H1 (cell line): ENCODE measurements around the gene SDF2. TPM values are rescaled to one million over a fixed set of nuclear protein-coding genes. Genes with fewer than 3 reads are reported as not detected.

Experiments
- CTCF ChIA-PET: fragments of 300-600 bp; sonication (Branson Sonifier 250); formaldehyde crosslinking; loops from one replicate; lab custom pipeline; 2021; ENCODE audit not compliant: partially characterized antibody; lab: Charles Lee
- POLR2A ChIA-PET: fragments of 300-600 bp; sonication (Branson Sonifier 250); formaldehyde crosslinking; loops from one replicate; lab custom pipeline; 2021; ENCODE audit warnings: inconsistent platforms; ENCODE audit not compliant: partially characterized antibody; lab: Charles Lee
- DNase-seq, 2 experiments: peaks; one replicate each; pipeline versions ENCODE4 v3.0.0 to v3.0.0-alpha.2; 2010 to 2022; ENCODE audit warnings: low spot score in 2 of 2, low read depth in 1 of 2, mixed read lengths in 1 of 2
- FAIRE-seq: peaks from 2 replicates; lab custom pipeline; 2011; peaks lifted over from hg19 to GRCh38; lab: Jason Lieb, UNC
- H2AFZ ChIP-seq: 2 replicates; pipeline ENCODE4 v1.8.1; 2012; ENCODE audit warnings: low read length, inconsistent platforms
- H2AK5ac ChIP-seq: 2 replicates; pipeline ENCODE4 v1.6.1; 2013; ENCODE audit warnings: low read depth, low read length
- H2BK120ac ChIP-seq: replicated peaks from 2 replicates; pipeline ENCODE3; 2013; ENCODE audit warnings: low read depth, low read length, inconsistent platforms
- H2BK12ac ChIP-seq: 2 replicates; pipeline ENCODE4 v1.6.1; 2013; ENCODE audit warnings: low read depth, low read length
- H2BK15ac ChIP-seq: 2 replicates; pipeline ENCODE4 v1.6.1; 2013; ENCODE audit warnings: low read length
- H2BK20ac ChIP-seq: 2 replicates; pipeline ENCODE4 v1.6.1; 2013; ENCODE audit warnings: low read length
- H2BK5ac ChIP-seq: 2 replicates; pipeline ENCODE4 v1.6.1; 2013; ENCODE audit warnings: low read depth, low read length
- H3K14ac ChIP-seq: 2 replicates; pipeline ENCODE4 v1.6.1; 2013; ENCODE audit warnings: inconsistent platforms; ENCODE audit not compliant: insufficient read length
- H3K18ac ChIP-seq: 2 replicates; pipeline ENCODE4 v1.6.1; 2013; ENCODE audit warnings: low read length; ENCODE audit errors: extremely low read depth
- H3K23ac ChIP-seq: 2 replicates; pipeline ENCODE4 v1.6.1; 2013; ENCODE audit warnings: inconsistent platforms; ENCODE audit not compliant: insufficient read length
- H3K23me2 ChIP-seq: 2 replicates; pipeline ENCODE4 v1.6.1; 2013; ENCODE audit warnings: low read depth, low read length
- H3K27ac ChIP-seq: 2 replicates; pipeline ENCODE4 v1.6.1; 2011; ENCODE audit warnings: low read depth, low read length, inconsistent platforms
- H3K27me3 ChIP-seq, 4 experiments: replicated peaks in 1 of 4; 1 replicate in 1 of 4; 2 replicates in 3 of 4; pipeline versions ENCODE4 v1.6.1 to v1.8.1; 2011 to 2013; ENCODE audit warnings: low read length in 3 of 4, mild to moderate bottlenecking in 3 of 4, inconsistent platforms in 2 of 4, mixed read lengths in 2 of 4, moderate library complexity in 1 of 4; ENCODE audit not compliant: control insufficient read depth in 3 of 4, insufficient read depth in 3 of 4; ENCODE audit errors: extremely low read depth in 1 of 4
- H3K36me3 ChIP-seq, 4 experiments: 2 replicates each; pipeline versions ENCODE4 v1.6.1 to v1.8.1; 2011 to 2013; ENCODE audit warnings: mild to moderate bottlenecking in 4 of 4, low read length in 3 of 4, moderate library complexity in 2 of 4, control low read depth in 1 of 4, inconsistent platforms in 1 of 4; ENCODE audit not compliant: insufficient read depth in 4 of 4, control insufficient read depth in 2 of 4
- H3K4ac ChIP-seq: replicated peaks from 2 replicates; pipeline ENCODE3; 2013; ENCODE audit warnings: low read length, low read depth, mixed read lengths, inconsistent platforms; ENCODE audit not compliant: insufficient read length
- H3K4me1 ChIP-seq, 4 experiments: replicated peaks in 1 of 4; 1 replicate in 1 of 4; 2 replicates in 3 of 4; pipeline versions ENCODE4 v1.6.1 to v1.8.1; 2011 to 2013; ENCODE audit warnings: low read length in 3 of 4, inconsistent platforms in 2 of 4, mixed read lengths in 1 of 4; ENCODE audit not compliant: insufficient read depth in 4 of 4, control insufficient read depth in 3 of 4
- H3K4me2 ChIP-seq, 2 experiments: 2 replicates each; pipeline versions ENCODE4 v1.6.1 to v1.8.1; 2011 to 2013; ENCODE audit warnings: low read depth in 2 of 2, low read length in 2 of 2, control low read depth in 1 of 2, inconsistent platforms in 1 of 2, mild to moderate bottlenecking in 1 of 2; ENCODE audit not compliant: insufficient read depth in 1 of 2
- H3K4me3 ChIP-seq, 4 experiments: fragments of 200-600, 300-600 bp in 1 of 4; sonication (generic), shearing (Covaris generic), sonication (Bioruptor Twin) in 1 of 4; 2 replicates each; pipeline versions ENCODE4 v1.5.1 to v1.8.1; 2011 to 2016; ENCODE audit warnings: low read length in 4 of 4, low read depth in 3 of 4, control low read depth in 2 of 4, inconsistent platforms in 2 of 4, mild to moderate bottlenecking in 2 of 4, mixed read lengths in 1 of 4, moderate library complexity in 1 of 4; ENCODE audit not compliant: insufficient read depth in 2 of 4; ENCODE audit errors: extremely low read depth in 1 of 4
- H3K56ac ChIP-seq: replicated peaks from 2 replicates; pipeline ENCODE3; 2013; ENCODE audit warnings: low read depth, mild to moderate bottlenecking, mixed read lengths, low read length, inconsistent platforms; ENCODE audit not compliant: insufficient read length
- H3K79me1 ChIP-seq: 2 replicates; pipeline ENCODE4 v1.6.1; 2013; ENCODE audit warnings: low read depth, low read length, control low read depth
- H3K79me2 ChIP-seq, 2 experiments: 2 replicates each; pipeline versions ENCODE4 v1.6.1 to v1.8.1; 2012 to 2013; ENCODE audit warnings: low read length in 2 of 2, mild to moderate bottlenecking in 2 of 2, inconsistent platforms in 1 of 2; ENCODE audit not compliant: insufficient read depth in 2 of 2, control insufficient read depth in 1 of 2
- H3K9ac ChIP-seq, 4 experiments: replicated peaks in 1 of 4; 1 replicate in 1 of 4; 2 replicates in 3 of 4; pipeline versions ENCODE4 v1.6.1 to v1.8.1; 2011 to 2013; ENCODE audit warnings: low read depth in 3 of 4, low read length in 3 of 4, control low read depth in 2 of 4, mild to moderate bottlenecking in 2 of 4, moderate library complexity in 2 of 4, inconsistent platforms in 1 of 4; ENCODE audit errors: extremely low read depth in 1 of 4
- H3K9me3 ChIP-seq, 2 experiments: 2 replicates each; pipeline versions ENCODE4 v1.6.1 to v1.8.1; 2012 to 2013; ENCODE audit warnings: mild to moderate bottlenecking in 2 of 2, moderate library complexity in 2 of 2, control low read depth in 1 of 2, inconsistent platforms in 1 of 2, low read depth in 1 of 2, low read length in 1 of 2, mixed read lengths in 1 of 2; ENCODE audit not compliant: insufficient read depth in 2 of 2
- H4K20me1 ChIP-seq, 2 experiments: replicated peaks in 1 of 2; 2 replicates each; pipeline versions ENCODE3 to v1.8.1; 2011 to 2013; ENCODE audit warnings: inconsistent platforms in 2 of 2, low read length in 2 of 2, mild to moderate bottlenecking in 1 of 2; ENCODE audit not compliant: insufficient read depth in 2 of 2, control insufficient read depth in 1 of 2
- H4K5ac ChIP-seq: 2 replicates; pipeline ENCODE4 v1.6.1; 2013; ENCODE audit warnings: low read length, low read depth, mixed read lengths, inconsistent platforms; ENCODE audit not compliant: insufficient read length
- H4K8ac ChIP-seq: 2 replicates; pipeline ENCODE4 v1.8.0; 2013; ENCODE audit warnings: mild to moderate bottlenecking, moderate library complexity, low read length, inconsistent platforms; ENCODE audit not compliant: insufficient read depth; ENCODE audit errors: extremely low read depth
- H4K91ac ChIP-seq: replicated peaks from 2 replicates; pipeline ENCODE3; 2013; ENCODE audit warnings: low read length, mixed read lengths, inconsistent platforms; ENCODE audit not compliant: insufficient read length
- ASH2L ChIP-seq: fragments of 200-600, 300-600 bp; sonication (generic); IDR thresholded peaks from one replicate; pipeline ENCODE4 v1.7.1; 2017; ENCODE audit warnings: low read length
- GABPA ChIP-seq: IDR thresholded peaks from 2 replicates; pipeline ENCODE4 v1.6.1; 2011; ENCODE audit warnings: mild to moderate bottlenecking, low read length, moderate library complexity, borderline replicate concordance; ENCODE audit not compliant: insufficient read depth
- HDAC6 ChIP-seq: IDR thresholded peaks from one replicate; pipeline ENCODE4 v1.7.1; 2012; ENCODE audit warnings: low read depth, mild to moderate bottlenecking, inconsistent platforms, low read length, moderate library complexity
- POU5F1 ChIP-seq: IDR thresholded peaks from 2 replicates; pipeline ENCODE4 v1.6.1; 2011; ENCODE audit warnings: low read depth, mild to moderate bottlenecking, low read length, moderate library complexity
- RAD21 ChIP-seq, 2 experiments: IDR thresholded peaks in 1 of 2; conservative IDR thresholded peaks in 1 of 2; 2 replicates each; pipeline ENCODE4 v1.6.1; 2011; ENCODE audit warnings: low read depth in 2 of 2, low read length in 2 of 2, improper control_type of control experiment in 1 of 2, inconsistent platforms in 1 of 2, mild to moderate bottlenecking in 1 of 2, moderate library complexity in 1 of 2
- SIN3A ChIP-seq, 2 experiments: IDR thresholded peaks in 1 of 2; conservative IDR thresholded peaks in 1 of 2; 2 replicates each; pipeline ENCODE4 v1.6.1; 2011 to 2012; ENCODE audit warnings: low read length in 2 of 2, improper control_type of control experiment in 1 of 2, low read depth in 1 of 2, mild to moderate bottlenecking in 1 of 2
- SP2 ChIP-seq: IDR thresholded peaks from 2 replicates; pipeline ENCODE4 v1.6.1; 2012; ENCODE audit warnings: mild to moderate bottlenecking, low read length, inconsistent platforms
- TAF1 ChIP-seq: IDR thresholded peaks from 2 replicates; pipeline ENCODE4 v1.6.1; 2011; ENCODE audit warnings: mild to moderate bottlenecking, low read depth, low read length
- TEAD4 ChIP-seq: IDR thresholded peaks from 2 replicates; pipeline ENCODE4 v1.6.1; 2012; ENCODE audit warnings: low read depth, low read length, inconsistent platforms, mixed read lengths
- WGBS, 2 experiments: shearing (Covaris generic) in 1 of 2; methylation state at CpG; one replicate each; pipeline versions ENCODE4 v1.1.6 to v1.1.7; 2013 to 2015; ENCODE audit warnings: low lambda C conversion rate in 2 of 2, mixed read lengths in 2 of 2, inconsistent platforms in 1 of 2, low coverage in 1 of 2, missing lambda C conversion rate in 1 of 2; ENCODE audit not compliant: insufficient replicate concordance in 2 of 2, insufficient coverage in 1 of 2, insufficient read length in 1 of 2; ENCODE audit errors: extremely low coverage in 1 of 2, missing lambda C conversion rate in 1 of 2; 5-methylcytosine and 5-hydroxymethylcytosine counted together
- polyA plus RNA-seq, 7 experiments: library from polyadenylated mRNA; depleted of rRNA in 3 of 7; stranded (reverse) in 5 of 7; unstranded in 2 of 7; fragments of >200 nt in 5 of 7; fragments of 200-250 nt in 2 of 7; gene quantifications; 1 replicate in 5 of 7; 2 replicates in 1 of 7; 4 replicates in 1 of 7; pipeline versions ENCODE4 v1.2.1 to v1.2.3, GENCODE V29; 2011 to 2013; ENCODE audit warnings: missing spikeins in 2 of 7, mixed read lengths in 2 of 7
- total RNA-seq: library from RNA; stranded (reverse); fragmentation: NEBNext Ultra II Directional; extraction: Animal tissue kit (Norgen Biotek cat#: 25700); gene quantifications from 2 replicates; pipeline ENCODE4 v1.2.1, GENCODE V29; 2021

The SDF2 gene
- total and polyA plus RNA-seq, 2 of the 8 experiments (the other 6 are each of a cell fraction or from before 2014, with no cell fraction given), result 44.8 to 65.4 TPM

DNA sequence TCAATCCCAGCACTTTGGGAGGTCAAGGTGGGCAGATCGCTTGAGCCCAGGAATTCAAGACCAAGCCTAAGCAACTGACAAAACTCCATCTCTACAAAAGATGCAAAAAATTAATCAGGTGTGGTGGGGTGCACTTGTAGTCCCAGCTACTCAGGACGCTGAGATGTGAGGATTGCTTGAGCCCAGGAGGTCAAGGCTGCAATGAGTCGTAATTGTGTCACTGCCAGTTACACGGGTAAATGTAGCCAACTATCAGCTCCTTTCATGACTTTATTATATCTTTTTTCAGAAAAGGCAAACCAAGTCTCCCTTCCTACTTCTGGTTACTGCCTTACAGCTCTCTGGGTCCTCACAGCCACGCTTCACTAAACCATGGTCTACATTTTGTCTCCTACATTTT, 4.0 kb downstream of the SDF2 start:
- Histone ChIP-seq H2BK120ac (no peak overlapping the region), H3K4me3 (no peak overlapping the region), H3K79me1 (peaks cover 5% of the 10 kb centered on the region), H2BK20ac (no peak overlapping the region), H4K91ac (no peak overlapping the region), H3K23me2 (peaks cover 3% of the 10 kb centered on the region; the same call in 1 of the 2 replicates), H4K8ac (no peak overlapping the region), H3K56ac (no peak overlapping the region), H4K20me1 (peaks cover 0 to 5% of the 10 kb centered on the region in 2 experiments), H3K27ac (no peak overlapping the region), H2BK12ac (no peak overlapping the region), H3K4ac (no peak overlapping the region), H3K9me3 (peaks cover 0 to 17% of the 10 kb centered on the region in 2 experiments; a peak in 3 of 4 replicates), H2BK5ac (no peak overlapping the region), H3K27me3 (no peaks in the 10 kb centered on the region), H2BK15ac (no peak overlapping the region), H3K4me1 (0 out of 7 replicates have a peak, but pooled peaks cover 0 to 2% (median 0%) of the 10 kb centered on the region in 4 experiments), H3K9ac (no peak overlapping the region), H3K36me3 (peaks cover 0 to 25% (median 9%) of the 10 kb centered on the region in 4 experiments; a peak in 5 of 8 replicates), H3K18ac (no peak overlapping the region), H4K5ac (no peak overlapping the region), H3K4me2 (no peak overlapping the region), H2AK5ac (no peak overlapping the region), H3K14ac (no peak overlapping the region), H3K23ac (no peak overlapping the region), H3K79me2 (peaks cover 13 to 39% of the 10 kb centered on the region in 2 experiments; a peak in 3 of 4 replicates), H2AFZ (no peak overlapping the region)
- no peak for FAIRE-seq
- 96% methylated on average over 5 of the region's 5 CpGs; no CpG with 5 or more reads in 1 of the 2 experiments for WGBS, 2 experiments
- DNase-seq, result no peak
- ChIA-PET CTCF (interaction anchor here (0.6 to 1.5 kb wide), 4 partner anchors 9 to 15 kb away, joined by 3 to 5 read pairs (median 3); no protein-coding TSS in a partner anchor), POLR2A (interaction anchor here (0.7 to 1.3 kb wide), 2 partner anchors 16 to 34 kb away, joined by 3 read pairs; no protein-coding TSS in a partner anchor)
- no peak for TF ChIP-seq SP2
- no peak for TF ChIP-seq HDAC6
- no peak for TF ChIP-seq TEAD4
- TF ChIP-seq RAD21 (IDR thresholded peaks at IDR 0.05 in 1 of 2, conservative IDR thresholded peaks at IDR 0.05 in 1 of 2; ENCODE audit: low read depth in 2 of 2, low read length in 2 of 2), result no peak
- no peak for TF ChIP-seq POU5F1
- no peak for TF ChIP-seq SIN3A (conservative IDR thresholded peaks at IDR 0.05 in 1 of 2, IDR thresholded peaks at IDR 0.05 in 1 of 2; ENCODE audit: low read depth in 1 of 2, low read length in 2 of 2)
- no peak for TF ChIP-seq TAF1
- no peak for TF ChIP-seq ASH2L
- no peak for TF ChIP-seq GABPA
